Progenitor cell of endocrine pancreas (in vitro differentiated cells): ENCODE measurements around the gene DEAF1. TPM values are rescaled to one million over a fixed set of nuclear protein-coding genes. Genes with fewer than 3 reads are reported as not detected.
A peak's percentile ranks its signal among the peaks of the same experiment; 100 is the strongest.
"Not testable (repeated sequence)": the region's sequence is repeated elsewhere in the genome, so short reads cannot be mapped to it uniquely, and the experiment has no call there.

ENCODE experiments used
- DNase-seq: peaks from one replicate; pipeline ENCODE4 v3.0.0; 2021; ENCODE audit warnings: low spot score; ENCODE audit not compliant: unreplicated experiment
- H3K27ac Mint-ChIP-seq: 2 replicates; pipeline ENCODE4 v1.8.0; 2021; ENCODE audit warnings: mild to moderate bottlenecking, moderate library complexity, mixed read lengths
- H3K27me3 Mint-ChIP-seq: 2 replicates; pipeline ENCODE4 v1.8.0; 2021; ENCODE audit warnings: mixed read lengths
- H3K36me3 Mint-ChIP-seq: 2 replicates; pipeline ENCODE4 v1.8.0; 2022; ENCODE audit warnings: mixed read lengths; ENCODE audit not compliant: insufficient read depth
- H3K4me1 Mint-ChIP-seq: 2 replicates; pipeline ENCODE4 v1.8.0; 2021; ENCODE audit warnings: low read depth, mixed read lengths
- H3K4me3 Mint-ChIP-seq: 2 replicates; pipeline ENCODE4 v1.8.0; 2021; ENCODE audit warnings: low read depth, mild to moderate bottlenecking, moderate library complexity, mixed read lengths
- H3K9me3 Mint-ChIP-seq: 2 replicates; pipeline ENCODE4 v1.8.0; 2021; ENCODE audit warnings: low read depth, mixed read lengths
- long read RNA-seq: library from polyadenylated mRNA; unstranded; transcript quantifications from one replicate; pipeline ENCODE4 v2.0.0, GENCODE V29; 2020
- total RNA-seq: library from RNA; stranded (reverse); gene quantifications from 2 replicates; pipeline ENCODE4 v1.2.1, GENCODE V29; 2021
- TF ChIP-seq, protein P1 (sequence below): fragments of 200-600 bp; sonication (generic); IDR thresholded peaks from one replicate; pipeline ENCODE4 v1.5.0; 2021; ENCODE audit warnings: antibody characterized with exemption, mild to moderate bottlenecking; ENCODE audit not compliant: unreplicated experiment

Gene DEAF1, protein sequence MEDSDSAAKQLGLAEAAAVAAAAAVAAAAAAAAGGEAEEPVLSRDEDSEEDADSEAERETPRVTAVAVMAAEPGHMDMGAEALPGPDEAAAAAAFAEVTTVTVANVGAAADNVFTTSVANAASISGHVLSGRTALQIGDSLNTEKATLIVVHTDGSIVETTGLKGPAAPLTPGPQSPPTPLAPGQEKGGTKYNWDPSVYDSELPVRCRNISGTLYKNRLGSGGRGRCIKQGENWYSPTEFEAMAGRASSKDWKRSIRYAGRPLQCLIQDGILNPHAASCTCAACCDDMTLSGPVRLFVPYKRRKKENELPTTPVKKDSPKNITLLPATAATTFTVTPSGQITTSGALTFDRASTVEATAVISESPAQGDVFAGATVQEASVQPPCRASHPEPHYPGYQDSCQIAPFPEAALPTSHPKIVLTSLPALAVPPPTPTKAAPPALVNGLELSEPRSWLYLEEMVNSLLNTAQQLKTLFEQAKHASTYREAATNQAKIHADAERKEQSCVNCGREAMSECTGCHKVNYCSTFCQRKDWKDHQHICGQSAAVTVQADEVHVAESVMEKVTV
- total RNA-seq: 49.2 and 57.0 TPM in 2 replicates
- long read RNA-seq, partial matches to known transcripts: 4 of 8 reads
- long read RNA-seq, other reads (novel, unspliced or antisense): 4 of 8 reads

DNA sequence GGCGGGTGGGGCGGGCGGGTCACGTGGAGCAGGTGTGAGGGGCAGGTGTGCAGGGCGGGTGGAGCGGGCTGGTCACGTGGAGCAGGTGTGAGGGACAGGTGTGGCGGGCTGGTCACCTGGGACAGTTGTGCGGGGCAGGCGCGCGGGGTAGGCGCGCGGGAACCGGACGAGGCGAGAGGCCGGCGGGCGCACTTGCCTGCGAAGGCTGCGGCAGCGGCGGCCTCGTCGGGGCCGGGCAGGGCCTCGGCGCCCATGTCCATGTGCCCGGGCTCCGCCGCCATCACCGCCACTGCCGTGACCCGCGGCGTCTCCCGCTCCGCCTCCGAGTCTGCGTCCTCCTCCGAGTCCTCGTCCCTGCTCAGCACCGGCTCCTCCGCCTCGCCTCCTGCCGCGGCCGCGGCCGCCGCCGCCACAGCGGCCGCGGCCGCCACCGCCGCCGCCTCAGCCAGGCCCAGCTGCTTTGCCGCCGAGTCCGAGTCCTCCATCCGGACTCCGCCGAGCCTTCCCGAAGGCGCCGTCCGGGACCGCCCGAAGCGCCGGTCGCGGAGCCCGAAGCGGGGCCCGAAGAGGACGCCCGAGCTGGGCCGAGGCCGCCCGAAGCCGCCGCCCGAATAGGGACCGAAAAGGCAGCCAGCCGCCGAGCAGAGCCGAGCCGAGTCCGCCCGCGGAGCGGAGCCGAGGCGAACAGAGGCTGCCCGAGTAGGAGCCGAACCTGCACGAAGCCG, at the start of gene DEAF1:
TSS of gene DEAF1 (minus strand) at position 660 of the 725 bp plus-strand sequence. CDS start at position 485, 175 bp downstream.
- Mint-ChIP-seq H3K4me1 (peaks cover 13% of the 10 kb centered on the region), H3K4me3 (peak within 1 kb of the TSS; percentile 84), H3K36me3 (peaks cover 3% of the 10 kb centered on the region), H3K9me3 (no peaks in the 10 kb centered on the region), H3K27ac (peak within 1 kb of the TSS; percentile 97), H3K27me3 (no peaks in the 10 kb centered on the region)
- peak; percentile 99 for DNase-seq
- TF ChIP-seq, protein P1, sequence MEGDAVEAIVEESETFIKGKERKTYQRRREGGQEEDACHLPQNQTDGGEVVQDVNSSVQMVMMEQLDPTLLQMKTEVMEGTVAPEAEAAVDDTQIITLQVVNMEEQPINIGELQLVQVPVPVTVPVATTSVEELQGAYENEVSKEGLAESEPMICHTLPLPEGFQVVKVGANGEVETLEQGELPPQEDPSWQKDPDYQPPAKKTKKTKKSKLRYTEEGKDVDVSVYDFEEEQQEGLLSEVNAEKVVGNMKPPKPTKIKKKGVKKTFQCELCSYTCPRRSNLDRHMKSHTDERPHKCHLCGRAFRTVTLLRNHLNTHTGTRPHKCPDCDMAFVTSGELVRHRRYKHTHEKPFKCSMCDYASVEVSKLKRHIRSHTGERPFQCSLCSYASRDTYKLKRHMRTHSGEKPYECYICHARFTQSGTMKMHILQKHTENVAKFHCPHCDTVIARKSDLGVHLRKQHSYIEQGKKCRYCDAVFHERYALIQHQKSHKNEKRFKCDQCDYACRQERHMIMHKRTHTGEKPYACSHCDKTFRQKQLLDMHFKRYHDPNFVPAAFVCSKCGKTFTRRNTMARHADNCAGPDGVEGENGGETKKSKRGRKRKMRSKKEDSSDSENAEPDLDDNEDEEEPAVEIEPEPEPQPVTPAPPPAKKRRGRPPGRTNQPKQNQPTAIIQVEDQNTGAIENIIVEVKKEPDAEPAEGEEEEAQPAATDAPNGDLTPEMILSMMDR: no peak

DNA sequence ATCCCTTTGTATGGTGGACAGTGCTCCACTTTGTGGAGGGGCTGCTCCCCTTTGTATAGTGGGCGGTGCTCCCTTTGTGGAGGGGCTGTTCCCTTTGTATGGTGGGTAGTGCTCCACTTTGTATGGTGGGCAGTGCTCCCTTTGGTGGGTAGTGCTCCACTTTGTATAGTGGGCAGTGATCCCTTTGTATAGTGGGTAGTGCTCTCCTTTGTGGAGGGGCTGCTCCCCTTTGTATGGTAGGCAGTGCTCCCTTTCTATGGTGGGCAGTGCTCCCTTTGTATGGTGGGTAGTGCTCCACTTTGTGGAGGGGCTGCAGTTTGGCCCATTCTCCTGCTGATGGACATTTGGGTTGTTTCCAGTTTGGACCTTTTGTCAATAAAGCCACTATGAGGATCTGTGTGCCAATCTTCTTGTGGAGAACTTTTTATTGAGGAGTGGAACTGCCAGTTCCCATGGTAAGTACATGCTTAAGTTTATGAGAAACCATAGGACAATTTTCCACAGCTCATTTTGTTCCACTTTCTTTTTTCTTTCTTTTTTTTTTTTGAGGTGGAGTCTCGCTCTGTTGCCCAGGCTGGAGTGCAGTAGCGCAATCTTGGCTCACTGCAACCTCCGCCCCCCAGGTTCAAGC, 47.7 kb upstream of the DEAF1 start:
- Mint-ChIP-seq H3K4me3 (no peak overlapping the region), H3K27ac (no peak overlapping the region), H3K27me3 (peaks cover 9% of the 10 kb centered on the region), H3K4me1 (peaks cover 4% of the 10 kb centered on the region), H3K36me3 (no peaks in the 10 kb centered on the region), H3K9me3 (no peaks in the 10 kb centered on the region)
- TF ChIP-seq, protein P1: no peak
- DNase-seq: no peak

DNA sequence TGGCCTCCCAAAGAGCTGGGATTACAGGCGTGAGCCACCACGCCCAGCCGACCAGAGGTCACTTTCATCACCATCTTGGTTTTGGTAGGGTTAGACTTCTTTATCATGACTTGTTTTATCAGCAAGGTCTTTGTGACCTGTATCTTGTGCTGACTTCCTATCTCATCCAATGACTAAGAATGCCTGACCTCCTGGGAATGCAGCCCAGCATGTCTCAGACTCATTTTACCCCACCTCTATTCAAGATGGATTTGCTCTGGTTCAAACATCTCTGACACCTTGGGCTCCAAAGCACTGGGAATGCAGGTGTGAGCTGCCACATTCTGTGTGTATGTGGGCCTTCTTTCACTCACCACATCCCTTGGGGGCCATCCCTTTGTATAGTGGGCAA, 47.1 kb upstream of the DEAF1 start:
- Mint-ChIP-seq H3K9me3 (no peaks in the 10 kb centered on the region), H3K27me3 (peaks cover 9% of the 10 kb centered on the region)
- DNase-seq: no peak

DNA sequence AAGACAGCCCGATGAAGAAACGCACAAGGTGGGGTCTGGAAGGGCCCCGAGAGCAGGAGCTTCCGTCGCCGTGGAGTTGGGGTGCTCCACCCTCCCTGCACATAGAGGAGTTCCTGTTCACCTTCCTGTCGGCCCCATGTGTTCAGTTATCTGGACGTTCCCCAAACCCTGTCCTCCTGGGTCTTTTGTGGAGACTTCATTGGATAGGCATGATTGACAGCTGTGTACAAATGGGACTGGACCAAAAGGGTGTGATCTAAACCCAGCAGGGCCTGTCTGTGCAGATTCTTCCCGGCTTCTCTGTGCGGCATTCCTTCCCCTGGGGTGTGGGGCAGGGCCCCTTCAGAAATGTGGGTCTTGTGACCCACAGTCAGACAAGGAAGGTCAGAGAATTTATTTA, 42.9 kb upstream of the DEAF1 start:
- H3K4me1 Mint-ChIP-seq, H3K36me3 Mint-ChIP-seq, H3K27me3 Mint-ChIP-seq, H3K4me3 Mint-ChIP-seq, H3K9me3 Mint-ChIP-seq, H3K27ac Mint-ChIP-seq, DNase-seq: not testable (repeated sequence)

More for the DNA sequence above, 47.1 kb upstream of the DEAF1 start:
- peaks cover 7% of the 10 kb centered on the region for H3K4me1 Mint-ChIP-seq
- no peak overlapping the region for H3K27ac Mint-ChIP-seq
- H3K36me3 Mint-ChIP-seq: no peaks in the 10 kb centered on the region
- TF ChIP-seq, protein P1: no peak
- no peak overlapping the region for H3K4me3 Mint-ChIP-seq

DNA sequence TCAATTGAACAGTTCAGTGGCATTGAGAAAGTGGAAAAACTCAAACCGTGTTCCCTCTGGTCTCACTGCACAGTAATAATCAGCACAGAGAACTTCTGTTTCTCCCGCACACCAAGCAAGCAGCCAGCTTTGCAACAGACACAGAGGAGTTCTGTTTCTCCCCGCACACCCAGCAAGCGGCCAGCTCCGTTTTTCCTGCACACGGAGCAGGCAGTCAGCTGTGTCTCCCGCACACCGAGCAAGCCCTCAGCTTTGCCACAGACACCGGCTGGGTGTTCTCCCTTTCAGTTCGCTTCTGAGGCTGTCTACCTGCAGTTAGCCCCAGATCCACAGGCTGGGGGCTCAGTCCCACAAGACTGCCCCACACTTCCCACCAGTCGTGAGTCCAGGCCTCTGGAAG, 42.3 kb upstream of the DEAF1 start:
- peak overlapping the region; percentile 31 for H3K27ac Mint-ChIP-seq
- no peaks in the 10 kb centered on the region for H3K9me3 Mint-ChIP-seq
- peaks cover 4% of the 10 kb centered on the region for H3K4me1 Mint-ChIP-seq
- no peak overlapping the region for H3K4me3 Mint-ChIP-seq
- H3K36me3 Mint-ChIP-seq: peaks cover 5% of the 10 kb centered on the region
- no peak for DNase-seq
- TF ChIP-seq, protein P1: no peak
- peaks cover 4% of the 10 kb centered on the region for H3K27me3 Mint-ChIP-seq

DNA sequence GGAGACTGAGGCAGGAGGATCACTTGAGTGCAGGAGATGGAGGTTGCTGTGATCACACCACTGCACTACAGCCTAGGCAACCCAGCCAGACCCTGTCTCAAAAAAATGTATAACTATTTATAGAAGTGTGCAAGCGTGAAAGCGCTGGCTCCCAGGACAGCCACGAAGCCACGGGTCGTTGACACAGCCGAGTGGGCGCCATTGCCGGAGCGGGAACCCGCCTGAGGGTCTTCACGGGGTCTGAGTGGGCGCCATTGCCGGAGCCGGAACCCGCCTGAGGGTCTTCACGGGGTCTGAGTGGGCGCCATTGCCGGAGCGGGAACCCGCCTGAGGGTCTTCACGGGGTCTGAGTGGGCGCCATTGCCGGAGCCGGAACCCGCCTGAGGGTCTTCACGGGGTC, 39.5 kb upstream of the DEAF1 start:
- H3K27me3 Mint-ChIP-seq, H3K36me3 Mint-ChIP-seq, H3K4me3 Mint-ChIP-seq, DNase-seq, H3K4me1 Mint-ChIP-seq, H3K9me3 Mint-ChIP-seq: not testable (repeated sequence)
- H3K27ac Mint-ChIP-seq: peak overlapping the region; percentile 87
